Measurements from ENCODE around the gene DSC1. TPM values are rescaled to one million over a fixed set of nuclear protein-coding genes. Genes with fewer than 3 reads are reported as not detected.

The DSC1 gene
- total and polyA plus RNA-seq, 2 of the 8 experiments (the other 6 are each of a cell fraction or from before 2014, with no cell fraction given): 0.02 TPM; not detected in 1

GRCh38 chr18:31190919-31191318 is 28.3 kb upstream of the DSC1 start:
- Histone ChIP-seq H3K14ac (ENCODE audit: insufficient read length) (no peak overlapping the region), H3K79me2 (ENCODE audit: control insufficient read depth in 1 of 2, insufficient read depth in 2 of 2, low read length in 2 of 2) (no peaks in the 10 kb centered on the region), H4K91ac (replicated peaks; ENCODE audit: insufficient read length, low read length) (no peak overlapping the region), H3K36me3 (ENCODE audit: control insufficient read depth in 2 of 4, insufficient read depth in 4 of 4, low read length in 3 of 4) (no peaks in the 10 kb centered on the region), H3K4me2 (ENCODE audit: insufficient read depth in 1 of 2, low read depth in 2 of 2, low read length in 2 of 2) (peak overlapping the region in 1 of 2 experiments; percentile 18; a peak in 3 of 4 replicates), H3K4ac (replicated peaks; ENCODE audit: insufficient read length, low read depth, low read length) (no peak overlapping the region), H4K8ac (ENCODE audit: extremely low read depth, insufficient read depth, low read length) (no peak overlapping the region), H4K5ac (ENCODE audit: insufficient read length, low read depth, low read length) (no peak overlapping the region), H3K4me3 (ENCODE audit: extremely low read depth in 1 of 4, insufficient read depth in 2 of 4, low read depth in 3 of 4, low read length in 4 of 4) (no peak overlapping the region; a peak in 2 of 8 replicates), H2BK5ac (ENCODE audit: low read depth, low read length) (no peak overlapping the region), H2BK15ac (ENCODE audit: low read length) (no peak overlapping the region), H3K4me1 (replicated peaks in 1 of 4; ENCODE audit: control insufficient read depth in 3 of 4, insufficient read depth in 4 of 4, low read length in 3 of 4) (peaks cover 0 to 5% (median 0%) of the 10 kb centered on the region in 4 experiments; a peak in 1 of 7 replicates), H3K23me2 (ENCODE audit: low read depth, low read length) (no peaks in the 10 kb centered on the region), H3K18ac (ENCODE audit: extremely low read depth, low read length) (no peak overlapping the region), H2AK5ac (ENCODE audit: low read depth, low read length) (no peak overlapping the region), H4K20me1 (replicated peaks in 1 of 2; ENCODE audit: control insufficient read depth in 1 of 2, insufficient read depth in 2 of 2, low read length in 2 of 2) (no peaks in the 10 kb centered on the region), H3K9ac (replicated peaks in 1 of 4; ENCODE audit: extremely low read depth in 1 of 4, low read depth in 3 of 4, low read length in 3 of 4) (peak overlapping the region in 1 of 4 experiments; percentile 1; a peak in 1 of 7 replicates), H3K9me3 (ENCODE audit: insufficient read depth in 2 of 2, low read depth in 1 of 2, low read length in 1 of 2) (no peaks in the 10 kb centered on the region), H3K27ac (ENCODE audit: low read depth, low read length) (no peak overlapping the region), H2AFZ (ENCODE audit: low read length) (peak overlapping the region; percentile 51; the same call in 1 of the 2 replicates), H3K79me1 (ENCODE audit: low read depth, low read length) (no peaks in the 10 kb centered on the region), H2BK20ac (ENCODE audit: low read length) (no peak overlapping the region), H3K23ac (ENCODE audit: insufficient read length) (no peak overlapping the region), H3K56ac (replicated peaks; ENCODE audit: insufficient read length, low read depth, low read length) (no peak overlapping the region), H3K27me3 (replicated peaks in 1 of 4; ENCODE audit: control insufficient read depth in 3 of 4, extremely low read depth in 1 of 4, insufficient read depth in 3 of 4, low read length in 3 of 4) (no peaks in the 10 kb centered on the region), H2BK12ac (ENCODE audit: low read depth, low read length) (no peak overlapping the region), H2BK120ac (replicated peaks; ENCODE audit: low read depth, low read length) (no peak overlapping the region)
- ChIA-PET CTCF (ENCODE audit: partially characterized antibody) (interaction anchor here (1.0 kb wide), 1 partner anchor 9 kb away, joined by 3 read pairs; no protein-coding TSS in a partner anchor), POLR2A (ENCODE audit: partially characterized antibody) (no interaction called here)
- no peak for FAIRE-seq
- 81% methylated on average over 2 of the region's 2 CpGs; no CpG with 5 or more reads in 1 of the 2 experiments for WGBS, 2 experiments (ENCODE audit: extremely low coverage in 1 of 2, insufficient coverage in 1 of 2, insufficient read length in 1 of 2, insufficient replicate concordance in 2 of 2, low coverage in 1 of 2, low lambda C conversion rate in 2 of 2, missing lambda C conversion rate in 1 of 2)
- DNase-seq (ENCODE audit: low read depth in 1 of 2, low spot score in 2 of 2): no peak
- TF ChIP-seq GTF2F1 (IDR thresholded peaks at IDR 0.05; ENCODE audit: borderline replicate concordance, low read depth, low read length) (no peak), RBBP5 (IDR thresholded peaks at IDR 0.05; ENCODE audit: borderline replicate concordance, low read depth, low read length) (0 out of 2 replicates have a peak, but pooled peaks have one; percentile 50), KDM1A (IDR thresholded peaks at IDR 0.05; ENCODE audit: borderline replicate concordance, low read length) (no peak), PHF8 (conservative IDR thresholded peaks at IDR 0.05; ENCODE audit: low read depth, low read length) (no peak), SP1 (IDR thresholded peaks at IDR 0.05; ENCODE audit: low read depth, low read length) (peak; percentile 90), TEAD4 (IDR thresholded peaks at IDR 0.05; ENCODE audit: low read depth, low read length) (0 out of 2 replicates have a peak, but pooled peaks have one; percentile 33), ASH2L (IDR thresholded peaks at IDR 0.05; ENCODE audit: low read length) (peak; percentile 89), NRF1 (IDR thresholded peaks at IDR 0.05; ENCODE audit: low read depth, low read length) (no peak)
